ENCODE data around the gene SPEF2. TPM values are rescaled to one million over a fixed set of nuclear protein-coding genes. Genes with fewer than 3 reads are reported as not detected.

SPEF2 gene
- total RNA-seq, 5 donors from 2014 or later (not counting 1 experiment from before 2014, with no cell fraction given) = 6.0 to 12.3 (median 11.3) TPM

DNA sequence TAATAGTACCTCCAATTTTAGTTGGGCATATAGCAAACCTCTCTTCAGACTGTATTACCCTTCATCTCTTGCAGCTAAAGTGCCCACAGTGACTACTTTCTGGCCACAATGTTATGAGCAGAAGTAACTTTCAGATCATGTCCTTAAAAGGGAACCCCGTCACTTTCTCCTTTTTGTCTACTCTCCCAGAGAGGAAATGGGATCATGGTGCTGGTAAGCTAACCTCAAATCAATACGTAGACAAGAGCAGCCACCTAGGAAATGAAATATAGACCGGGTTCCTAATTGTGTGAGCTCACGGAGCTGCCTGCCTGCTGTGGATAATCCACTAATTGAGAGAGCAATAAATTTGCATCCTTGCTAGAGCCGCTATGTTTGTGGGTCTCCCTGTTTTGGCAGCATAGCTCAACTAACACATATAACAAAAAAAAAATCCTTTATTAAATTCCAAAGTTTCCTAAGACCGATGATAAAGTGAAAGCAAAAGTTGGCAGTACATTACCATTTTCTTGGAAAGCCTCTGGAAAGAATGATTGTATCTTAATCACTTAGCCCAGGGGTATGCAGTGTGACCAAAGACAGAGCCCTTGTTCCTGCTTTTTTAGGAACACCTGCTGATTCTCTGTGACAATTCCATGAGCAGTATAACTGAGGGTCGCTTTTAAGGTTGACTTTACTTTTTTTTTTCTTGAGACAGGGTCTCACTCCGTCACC, 233.5 kb downstream of the SPEF2 start:
- H3K36me3 ChIP-seq (ENCODE audit: control insufficient read depth in 2 of 2, extremely low read depth in 1 of 2, insufficient read depth in 1 of 2, low read length in 1 of 2) = no peaks in the 10 kb centered on the region
- no peaks in the 10 kb centered on the region for H3K27me3 ChIP-seq (replicated peaks in 1 of 2; ENCODE audit: control insufficient read depth in 2 of 2, extremely low read depth in 1 of 2, insufficient read depth in 2 of 2, low read length in 1 of 2)
- Mint-ChIP-seq H3K27me3 (no peaks in the 10 kb centered on the region), H3K4me3 (peak overlapping the region; percentile 5 to 94 (median 92)), H3K4me1 (peaks cover 66 to 77% (median 68%) of the 10 kb centered on the region in 3 donors), H3K9me3 (peaks cover 0 to 14% (median 11%) of the 10 kb centered on the region in 3 donors), H3K27ac (peak overlapping the region; percentile 99 to 100), H3K36me3 (peaks cover 21% of the 10 kb centered on the region)
- POLR2A ChIA-PET = interaction anchor here (0.6 to 14.5 kb wide), 8 partner anchors 18 to 214 kb away, joined by 3 to 178 read pairs (median 4); no protein-coding TSS in a partner anchor
- H3K9me3 ChIP-seq = peaks cover 5% of the 10 kb centered on the region
- no peak for DNase-seq
- H3K4me1 ChIP-seq (ENCODE audit: control insufficient read depth in 1 of 2, extremely low read depth in 1 of 2, insufficient read depth in 2 of 2, low read length in 2 of 2) = peaks cover 50 to 51% of the 10 kb centered on the region in 2 experiments
- no peak overlapping the region for H3K4me3 ChIP-seq (ENCODE audit: control insufficient read depth in 1 of 2, extremely low read depth in 1 of 2, low read length in 1 of 2)
- no peak for ATAC-seq (replicated peaks in 1 of 4)
- WGBS (ENCODE audit: insufficient coverage) = 89% methylated on average over 5 of the region's 8 CpGs
- CTCF ChIA-PET = interaction anchor here (1.0 to 1.6 kb wide), 6 partner anchors 9 to 73 kb away, joined by 3 to 7 read pairs (median 3); no protein-coding TSS in a partner anchor
- peak overlapping the region; percentile 99 for H3K27ac ChIP-seq (ENCODE audit: low read length)

DNA sequence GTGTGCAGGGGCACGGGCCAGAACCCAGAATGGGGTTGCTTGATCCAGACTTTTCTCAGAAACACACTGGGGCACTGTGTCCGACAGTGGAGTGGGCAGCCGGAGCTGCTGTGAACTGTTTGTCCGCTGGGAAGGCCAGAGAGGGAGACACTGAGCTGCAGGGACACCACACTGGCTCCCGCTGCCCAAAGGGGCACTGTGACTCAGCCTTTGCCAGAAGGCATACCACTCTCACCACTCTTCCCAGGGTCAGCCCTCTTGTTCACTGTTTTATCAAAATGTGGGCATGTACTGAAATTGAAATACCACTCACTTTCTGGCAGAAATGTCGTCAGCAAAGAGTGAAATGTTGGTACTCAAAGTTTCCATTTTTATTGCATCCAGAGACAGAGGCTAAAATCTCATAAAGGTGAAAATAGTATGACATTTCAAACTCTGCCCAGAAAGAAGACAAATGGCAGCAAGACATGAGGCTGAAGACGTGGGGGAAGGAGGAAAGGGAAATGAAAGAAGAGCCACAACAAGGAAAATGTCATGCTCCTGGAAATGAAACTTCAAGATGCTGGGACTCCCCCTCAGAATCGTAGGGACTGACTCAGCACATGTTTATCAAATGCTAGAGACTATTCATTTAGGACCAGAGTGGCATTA, 234.5 kb downstream of the SPEF2 start:
- H3K27me3 ChIP-seq (replicated peaks in 1 of 2; ENCODE audit: control insufficient read depth in 2 of 2, extremely low read depth in 1 of 2, insufficient read depth in 2 of 2, low read length in 1 of 2) = no peaks in the 10 kb centered on the region
- H3K36me3 Mint-ChIP-seq = peaks cover 17% of the 10 kb centered on the region
- H3K27ac ChIP-seq (ENCODE audit: low read length) = peak overlapping the region; percentile 99
- H3K27ac Mint-ChIP-seq = peak overlapping the region; percentile 99 to 100
- H3K4me1 ChIP-seq (ENCODE audit: control insufficient read depth in 1 of 2, extremely low read depth in 1 of 2, insufficient read depth in 2 of 2, low read length in 2 of 2) = peaks cover 50 to 55% of the 10 kb centered on the region in 2 experiments
- H3K4me3 ChIP-seq (ENCODE audit: control insufficient read depth in 1 of 2, extremely low read depth in 1 of 2, low read length in 1 of 2) = peak overlapping the region; percentile 18 to 83
- no peaks in the 10 kb centered on the region for H3K27me3 Mint-ChIP-seq
- H3K9me3 ChIP-seq = peaks cover 2% of the 10 kb centered on the region
- no peaks in the 10 kb centered on the region for H3K36me3 ChIP-seq (ENCODE audit: control insufficient read depth in 2 of 2, extremely low read depth in 1 of 2, insufficient read depth in 1 of 2, low read length in 1 of 2)
- peaks cover 68 to 80% (median 79%) of the 10 kb centered on the region in 3 donors for H3K4me1 Mint-ChIP-seq
- ATAC-seq (replicated peaks in 1 of 4) (peak in 1 of 4 experiments; percentile 3), DNase-seq (peak in 16 of 35 experiments; percentile 4 to 76 (median 33))
- CTCF ChIA-PET = interaction anchor here (0.5 to 1.6 kb wide), 9 partner anchors 8 to 74 kb away, joined by 3 to 7 read pairs (median 4); no protein-coding TSS in a partner anchor
- POLR2A ChIA-PET = interaction anchor here (0.7 to 14.5 kb wide), 12 partner anchors 11 to 72 kb away, joined by 3 to 178 read pairs (median 6); no protein-coding TSS in a partner anchor
- WGBS (ENCODE audit: insufficient coverage) = 89% methylated on average over 4 of the region's 8 CpGs
- H3K4me3 Mint-ChIP-seq = peak overlapping the region; percentile 92 to 94 (median 92)
- peaks cover 0 to 6% (median 6%) of the 10 kb centered on the region in 3 donors for H3K9me3 Mint-ChIP-seq

DNA sequence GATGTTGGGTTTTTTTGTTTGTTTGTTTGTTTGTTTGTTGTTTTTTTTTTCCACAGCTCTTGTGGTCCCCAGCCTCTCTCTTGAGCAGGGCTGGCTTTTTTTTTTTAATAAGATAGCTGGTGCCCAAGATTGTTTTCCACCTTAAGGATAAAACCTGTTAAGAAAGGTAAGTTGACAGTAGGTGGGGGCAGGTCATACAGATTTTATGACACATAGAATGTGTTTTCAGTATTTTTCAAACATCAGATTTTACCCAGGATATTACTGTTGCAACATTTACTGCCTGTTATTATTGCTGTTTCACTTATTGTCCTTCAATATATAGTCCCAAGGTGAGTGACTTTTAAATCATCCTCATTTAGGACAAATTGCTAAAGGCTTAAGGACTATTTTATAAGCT, 235.1 kb downstream of the SPEF2 start:
- H3K27ac Mint-ChIP-seq = peak overlapping the region; percentile 99 to 100
- H3K4me1 ChIP-seq (ENCODE audit: control insufficient read depth in 1 of 2, extremely low read depth in 1 of 2, insufficient read depth in 2 of 2, low read length in 2 of 2) = peaks cover 50 to 55% of the 10 kb centered on the region in 2 experiments
- POLR2A ChIA-PET = interaction anchor here (0.6 to 14.5 kb wide), 15 partner anchors 10 to 409 kb away, joined by 3 to 178 read pairs (median 5); no protein-coding TSS in a partner anchor
- H3K9me3 ChIP-seq = no peaks in the 10 kb centered on the region
- ATAC-seq (replicated peaks in 1 of 4) (no peak), DNase-seq (no peak)
- H3K27me3 ChIP-seq (replicated peaks in 1 of 2; ENCODE audit: control insufficient read depth in 2 of 2, extremely low read depth in 1 of 2, insufficient read depth in 2 of 2, low read length in 1 of 2) = no peaks in the 10 kb centered on the region
- no peaks in the 10 kb centered on the region for H3K36me3 ChIP-seq (ENCODE audit: control insufficient read depth in 2 of 2, extremely low read depth in 1 of 2, insufficient read depth in 1 of 2, low read length in 1 of 2)
- CTCF ChIA-PET = interaction anchor here (0.5 to 1.4 kb wide), 8 partner anchors 18 to 923 kb away, joined by 3 to 8 read pairs (median 4); no protein-coding TSS in a partner anchor
- peaks cover 17% of the 10 kb centered on the region for H3K36me3 Mint-ChIP-seq
- peaks cover 0 to under 1% (median under 1%) of the 10 kb centered on the region in 3 donors for H3K9me3 Mint-ChIP-seq
- H3K27me3 Mint-ChIP-seq = no peaks in the 10 kb centered on the region
- H3K4me1 Mint-ChIP-seq = peaks cover 68 to 79% (median 79%) of the 10 kb centered on the region in 3 donors
- peak overlapping the region; percentile 99 for H3K27ac ChIP-seq (ENCODE audit: low read length)
- H3K4me3 ChIP-seq (ENCODE audit: control insufficient read depth in 1 of 2, extremely low read depth in 1 of 2, low read length in 1 of 2) = peak overlapping the region in 1 of 2 donors; percentile 83
- H3K4me3 Mint-ChIP-seq = peak overlapping the region; percentile 92 to 94 (median 92)

DNA sequence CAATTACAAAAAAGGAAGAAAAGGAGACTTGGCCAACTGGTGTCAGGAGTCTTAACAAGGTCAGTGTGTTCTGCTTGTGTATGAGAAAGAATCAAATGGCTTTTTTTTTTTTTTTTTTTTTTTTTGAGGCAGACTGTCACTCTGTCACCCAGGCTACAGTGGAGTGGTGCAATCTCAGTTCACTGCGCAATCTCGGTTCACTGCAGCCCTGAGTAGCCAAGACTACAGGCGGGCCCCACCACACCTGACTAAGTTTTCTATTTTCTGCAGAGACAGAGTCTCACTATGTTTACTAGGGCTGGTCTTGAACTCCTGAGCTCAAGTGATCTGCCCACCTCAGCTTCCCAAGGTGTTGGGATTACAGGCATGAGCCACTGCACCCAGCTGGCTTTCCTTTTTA, 236.0 kb downstream of the SPEF2 start:
- POLR2A ChIA-PET = interaction anchor here (0.6 to 14.5 kb wide), 35 partner anchors 10 to 203 kb away, joined by 3 to 178 read pairs (median 5); no protein-coding TSS in a partner anchor
- Mint-ChIP-seq H3K36me3 (peaks cover 18% of the 10 kb centered on the region), H3K4me3 (peak overlapping the region; percentile 92 to 94 (median 92)), H3K27ac (peak overlapping the region; percentile 99 to 100), H3K4me1 (peaks cover 68 to 79% (median 74%) of the 10 kb centered on the region in 3 donors), H3K27me3 (no peaks in the 10 kb centered on the region), H3K9me3 (no peaks in the 10 kb centered on the region)
- Histone ChIP-seq H3K36me3 (ENCODE audit: control insufficient read depth in 2 of 2, extremely low read depth in 1 of 2, insufficient read depth in 1 of 2, low read length in 1 of 2) (peaks cover 0 to under 1% of the 10 kb centered on the region in 2 donors), H3K9me3 (no peaks in the 10 kb centered on the region), H3K27ac (ENCODE audit: low read length) (peak overlapping the region; percentile 99), H3K4me3 (ENCODE audit: control insufficient read depth in 1 of 2, extremely low read depth in 1 of 2, low read length in 1 of 2) (peak overlapping the region; percentile 2 to 83), H3K27me3 (replicated peaks in 1 of 2; ENCODE audit: control insufficient read depth in 2 of 2, extremely low read depth in 1 of 2, insufficient read depth in 2 of 2, low read length in 1 of 2) (no peaks in the 10 kb centered on the region), H3K4me1 (ENCODE audit: control insufficient read depth in 1 of 2, extremely low read depth in 1 of 2, insufficient read depth in 2 of 2, low read length in 2 of 2) (peaks cover 50 to 55% of the 10 kb centered on the region in 2 experiments)
- CTCF ChIA-PET = interaction anchor here in 1 of 2 donors (0.7 to 6.9 kb wide), 15 partner anchors 21 to 924 kb away, joined by 3 to 58 read pairs (median 6); partner anchors contain the start of gene DNAJC21
- no CpG with 5 or more reads among the region's 3 CpGs for WGBS (ENCODE audit: insufficient coverage)
- DNase-seq (peak in 34 of 35 experiments; percentile 61 to 87 (median 75)), ATAC-seq (replicated peaks in 1 of 4) (peak; percentile 57 to 65 (median 62))

DNA sequence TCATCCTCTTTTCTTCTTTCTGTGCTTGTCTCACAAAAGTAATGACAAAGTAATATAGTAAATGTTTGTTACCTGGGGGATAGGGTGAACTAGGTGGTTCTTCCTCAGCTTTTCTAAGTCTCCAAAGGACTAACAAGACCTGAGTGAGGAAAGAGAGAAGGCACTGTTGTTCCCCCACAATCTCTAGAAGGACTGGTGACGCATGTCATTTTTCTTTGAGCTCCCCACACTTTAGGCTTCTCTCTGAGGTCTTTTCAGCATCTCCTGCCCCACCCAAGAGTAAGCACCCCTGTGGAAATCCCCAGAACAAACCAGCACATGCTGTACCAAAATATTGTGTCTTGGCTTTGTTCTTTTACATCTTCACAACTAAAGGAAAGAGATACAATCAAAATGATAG, 236.6 kb downstream of the SPEF2 start:
- Mint-ChIP-seq H3K4me1 (peaks cover 67 to 79% (median 73%) of the 10 kb centered on the region in 3 donors), H3K27me3 (no peaks in the 10 kb centered on the region), H3K9me3 (no peaks in the 10 kb centered on the region), H3K4me3 (peak overlapping the region; percentile 92 to 94 (median 92)), H3K27ac (peak overlapping the region; percentile 99 to 100), H3K36me3 (peaks cover 25% of the 10 kb centered on the region)
- Histone ChIP-seq H3K4me3 (ENCODE audit: control insufficient read depth in 1 of 2, extremely low read depth in 1 of 2, low read length in 1 of 2) (peak overlapping the region; percentile 2 to 83), H3K36me3 (ENCODE audit: control insufficient read depth in 2 of 2, extremely low read depth in 1 of 2, insufficient read depth in 1 of 2, low read length in 1 of 2) (peaks cover 0 to 7% of the 10 kb centered on the region in 2 donors), H3K27me3 (replicated peaks in 1 of 2; ENCODE audit: control insufficient read depth in 2 of 2, extremely low read depth in 1 of 2, insufficient read depth in 2 of 2, low read length in 1 of 2) (no peaks in the 10 kb centered on the region), H3K4me1 (ENCODE audit: control insufficient read depth in 1 of 2, extremely low read depth in 1 of 2, insufficient read depth in 2 of 2, low read length in 2 of 2) (peaks cover 49 to 55% of the 10 kb centered on the region in 2 experiments), H3K27ac (ENCODE audit: low read length) (peak overlapping the region; percentile 99), H3K9me3 (no peaks in the 10 kb centered on the region)
- ATAC-seq (replicated peaks in 1 of 4) (peak; percentile 71 to 80 (median 74)), DNase-seq (peak in 34 of 35 experiments; percentile 55 to 94 (median 79))
- WGBS (ENCODE audit: insufficient coverage) = no CpG with 5 or more reads among the region's 1 CpG
- POLR2A ChIA-PET = interaction anchor here (0.5 to 14.5 kb wide), 39 partner anchors 9 to 204 kb away, joined by 3 to 178 read pairs (median 5); no protein-coding TSS in a partner anchor
- CTCF ChIA-PET = interaction anchor here (0.6 to 6.9 kb wide), 20 partner anchors 10 to 925 kb away, joined by 3 to 58 read pairs (median 4); partner anchors contain the start of gene DNAJC21 (in 1 of the 2)
